PC-3 (cell line): ENCODE data around the gene TXNDC11. TPM values are rescaled to one million over a fixed set of nuclear protein-coding genes. Genes with fewer than 3 reads are reported as not detected.

Experiments used
- ATAC-seq: fragments of 200-7000 bp; cut with Tn5 transposase; 2 replicates; pipeline ENCODE4 v1.9.1; 2020; ENCODE audit warnings: mild to moderate bottlenecking, moderate library complexity
- BruUV-seq: library from RNA; stranded (reverse); fragments of 400-500 nt; replicated peaks from 2 replicates; lab custom pipeline; 2021; lab: Mats Ljungman, UMichigan
- CTCF ChIA-PET: fragments of 300-600 bp; sonication (Branson Sonifier 250); formaldehyde crosslinking; loops from one replicate; lab custom pipeline; 2022; ENCODE audit warnings: antibody characterized with exemption; lab: Charles Lee
- POLR2A ChIA-PET: fragments of 300-600 bp; sonication (Branson Sonifier 250); formaldehyde crosslinking; loops from one replicate; lab custom pipeline; 2022; ENCODE audit warnings: antibody characterized with exemption; ENCODE audit not compliant: unreplicated experiment; lab: Charles Lee
- DNase-seq: peaks from one replicate; pipeline ENCODE4 v3.0.0-alpha.2; 2015
- H2AFZ ChIP-seq: fragments of 300-600 bp; sonication (generic); 2 replicates; pipeline ENCODE4 v1.6.0; 2016; ENCODE audit warnings: antibody characterized with exemption, low read length
- H3F3A ChIP-seq: fragments of 300-600 bp; sonication (generic); one replicate; pipeline ENCODE4 v1.6.0; 2017; ENCODE audit warnings: antibody characterized with exemption, low read length, control low read depth, mild to moderate bottlenecking; ENCODE audit not compliant: unreplicated experiment
- H3K27ac ChIP-seq: fragments of 300-600 bp; sonication (generic); 2 replicates; pipeline ENCODE4 v1.5.1; 2016; ENCODE audit warnings: mild to moderate bottlenecking, low read length
- H3K27me3 ChIP-seq: fragments of 300-600 bp; sonication (generic); 2 replicates; pipeline ENCODE4 v1.6.1; 2016; ENCODE audit warnings: low read length, mixed read lengths
- H3K36me3 ChIP-seq: fragments of 300-600 bp; sonication (generic); 2 replicates; pipeline ENCODE4 v1.6.1; 2016; ENCODE audit warnings: low read depth, mixed run types, low read length, mixed read lengths
- H3K4me1 ChIP-seq: fragments of 300-600 bp; sonication (generic); 2 replicates; pipeline ENCODE4 v1.5.1; 2016; ENCODE audit warnings: low read length; ENCODE audit not compliant: insufficient read depth
- H3K4me2 ChIP-seq: fragments of 300-600 bp; sonication (generic); 2 replicates; pipeline ENCODE4 v1.6.0; 2016; ENCODE audit warnings: low read length
- H3K4me3 ChIP-seq: fragments of 300-600 bp; sonication (generic); 2 replicates; pipeline ENCODE4 v1.5.1; 2016; ENCODE audit warnings: mild to moderate bottlenecking, low read length, mixed read lengths
- H3K79me2 ChIP-seq: fragments of 300-600 bp; sonication (generic); 2 replicates; pipeline ENCODE4 v1.6.1; 2017; ENCODE audit warnings: low read length, mixed read lengths
- H3K9ac ChIP-seq: fragments of 300-600 bp; sonication (generic); 2 replicates; pipeline ENCODE4 v1.6.0; 2016; ENCODE audit warnings: mild to moderate bottlenecking, low read length
- H3K9me2 ChIP-seq: fragments of 300-600 bp; sonication (generic); replicated peaks from 2 replicates; pipeline ENCODE4 v1.6.1; 2016; ENCODE audit warnings: mixed run types, low read length, mixed read lengths
- H3K9me3 ChIP-seq: fragments of 300-600 bp; sonication (generic); 2 replicates; pipeline ENCODE4 v1.6.1; 2016; ENCODE audit warnings: low read length, mixed read lengths
- H4K20me1 ChIP-seq: fragments of 300-600 bp; sonication (generic); 2 replicates; pipeline ENCODE4 v1.6.1; 2016; ENCODE audit warnings: low read length, mixed read lengths
- EZH2 ChIP-seq: fragments of 300-600 bp; sonication (generic); IDR thresholded peaks from one replicate; pipeline ENCODE4 v1.6.1; 2017; ENCODE audit warnings: antibody characterized with exemption, mild to moderate bottlenecking, low read length; ENCODE audit not compliant: unreplicated experiment
- EZH2phosphoT487 ChIP-seq: fragments of 300-600 bp; sonication (generic); IDR thresholded peaks from 2 replicates; pipeline ENCODE4 v1.6.1; 2018; ENCODE audit warnings: mild to moderate bottlenecking, antibody characterized with exemption, low read length, borderline replicate concordance
- intact Hi-C: fragments of 100-400 bp; cut with micrococcal nuclease; formaldehyde crosslinking; loops from 2 replicates; pipeline ENCODE4 v1.9.0; 2023
- total RNA-seq: library from RNA; depleted of rRNA; stranded (reverse); fragments of >200 nt; gene quantifications from 2 replicates; pipeline ENCODE4 v1.2.3, GENCODE V29; 2014
- TF ChIP-seq, protein P1 (sequence below): fragments of 300-600 bp; sonication (generic); conservative IDR thresholded peaks from 2 replicates; pipeline ENCODE4 v1.5.1; 2017; ENCODE audit warnings: antibody characterized with exemption, low read depth, mild to moderate bottlenecking, low read length

TXNDC11 gene
- total RNA-seq, 1 experiment from 2014 or later = 20.2 TPM

DNA sequence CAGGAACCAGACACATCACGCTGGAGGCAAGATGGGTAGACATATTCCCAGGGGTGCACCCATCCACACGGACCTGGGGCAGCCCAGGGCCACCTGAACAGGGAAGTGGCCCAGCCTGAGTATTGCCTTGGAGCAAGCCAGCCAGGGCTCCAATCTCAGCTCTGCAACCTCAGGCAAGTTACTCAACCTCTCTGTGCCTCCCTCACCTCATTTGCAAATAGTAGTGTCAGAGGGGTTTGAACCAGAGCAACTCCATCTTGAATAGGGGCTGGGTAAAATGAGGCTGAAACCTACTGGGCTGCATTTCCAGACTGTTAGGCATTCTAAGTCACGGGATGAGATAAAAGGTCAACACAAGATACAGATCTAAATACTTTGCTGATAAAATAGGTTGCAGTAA, 109.5 kb downstream of the TXNDC11 start:
- no peak overlapping the region for H3K9ac ChIP-seq
- BruUV-seq = no TSS peak
- no peaks in the 10 kb centered on the region for H3F3A ChIP-seq
- H3K9me3 ChIP-seq = no peaks in the 10 kb centered on the region
- H3K36me3 ChIP-seq = no peaks in the 10 kb centered on the region
- no peak for ATAC-seq
- H3K27ac ChIP-seq = no peak overlapping the region
- H3K4me2 ChIP-seq = no peak overlapping the region
- ChIA-PET POLR2A (no interaction called here), CTCF (no interaction called here)
- no peak for DNase-seq
- no peaks in the 10 kb centered on the region for H3K79me2 ChIP-seq
- H4K20me1 ChIP-seq = no peaks in the 10 kb centered on the region
- no peak overlapping the region for H2AFZ ChIP-seq
- no peak overlapping the region for H3K4me3 ChIP-seq
- TF ChIP-seq, protein P1, sequence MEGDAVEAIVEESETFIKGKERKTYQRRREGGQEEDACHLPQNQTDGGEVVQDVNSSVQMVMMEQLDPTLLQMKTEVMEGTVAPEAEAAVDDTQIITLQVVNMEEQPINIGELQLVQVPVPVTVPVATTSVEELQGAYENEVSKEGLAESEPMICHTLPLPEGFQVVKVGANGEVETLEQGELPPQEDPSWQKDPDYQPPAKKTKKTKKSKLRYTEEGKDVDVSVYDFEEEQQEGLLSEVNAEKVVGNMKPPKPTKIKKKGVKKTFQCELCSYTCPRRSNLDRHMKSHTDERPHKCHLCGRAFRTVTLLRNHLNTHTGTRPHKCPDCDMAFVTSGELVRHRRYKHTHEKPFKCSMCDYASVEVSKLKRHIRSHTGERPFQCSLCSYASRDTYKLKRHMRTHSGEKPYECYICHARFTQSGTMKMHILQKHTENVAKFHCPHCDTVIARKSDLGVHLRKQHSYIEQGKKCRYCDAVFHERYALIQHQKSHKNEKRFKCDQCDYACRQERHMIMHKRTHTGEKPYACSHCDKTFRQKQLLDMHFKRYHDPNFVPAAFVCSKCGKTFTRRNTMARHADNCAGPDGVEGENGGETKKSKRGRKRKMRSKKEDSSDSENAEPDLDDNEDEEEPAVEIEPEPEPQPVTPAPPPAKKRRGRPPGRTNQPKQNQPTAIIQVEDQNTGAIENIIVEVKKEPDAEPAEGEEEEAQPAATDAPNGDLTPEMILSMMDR = no peak
- no peak for TF ChIP-seq EZH2phosphoT487
- no peak for TF ChIP-seq EZH2
- intact Hi-C loops = no loop called here
- no peaks in the 10 kb centered on the region for H3K27me3 ChIP-seq
- peaks cover 4% of the 10 kb centered on the region; the same call in 1 of the 2 replicates for H3K4me1 ChIP-seq
- no peaks in the 10 kb centered on the region for H3K9me2 ChIP-seq

DNA sequence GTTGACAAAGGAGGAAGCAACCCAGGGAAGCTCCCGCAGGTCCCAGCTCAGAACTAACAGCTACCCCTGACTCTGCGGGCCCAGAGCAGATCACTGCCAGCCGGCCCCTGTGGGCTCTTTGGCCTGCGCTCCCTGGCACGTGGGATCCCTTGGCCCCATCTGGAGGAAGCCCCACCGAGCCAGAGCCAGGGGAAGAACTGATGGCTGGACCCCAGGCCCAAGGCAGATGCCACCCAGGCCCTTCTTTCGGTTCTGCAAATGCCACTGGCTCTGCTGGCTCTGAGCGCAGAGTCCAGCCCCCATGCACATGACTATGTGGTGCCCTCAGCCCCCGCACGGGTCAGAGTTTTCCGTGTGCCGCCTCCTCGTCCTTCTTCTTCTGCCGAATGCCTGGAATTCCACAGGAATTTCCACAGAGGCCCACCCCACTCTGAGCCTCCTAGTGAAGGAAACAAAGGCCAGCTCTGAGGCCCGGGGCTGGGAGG, 110.2 kb downstream of the TXNDC11 start:
- no peaks in the 10 kb centered on the region for H3F3A ChIP-seq
- ChIA-PET CTCF (no interaction called here), POLR2A (no interaction called here)
- peaks cover 8% of the 10 kb centered on the region for H3K4me1 ChIP-seq
- H3K9me2 ChIP-seq = no peaks in the 10 kb centered on the region
- no peak overlapping the region for H3K9ac ChIP-seq
- no peaks in the 10 kb centered on the region for H3K9me3 ChIP-seq
- H4K20me1 ChIP-seq = no peaks in the 10 kb centered on the region
- no peak for ATAC-seq
- H3K4me3 ChIP-seq = no peak overlapping the region
- no peak overlapping the region for H3K27ac ChIP-seq
- no peak overlapping the region for H2AFZ ChIP-seq
- no TSS peak for BruUV-seq
- TF ChIP-seq EZH2 (no peak), EZH2phosphoT487 (no peak)
- no peak overlapping the region for H3K4me2 ChIP-seq
- H3K79me2 ChIP-seq = no peaks in the 10 kb centered on the region
- no peaks in the 10 kb centered on the region for H3K36me3 ChIP-seq
- no peaks in the 10 kb centered on the region for H3K27me3 ChIP-seq
- intact Hi-C loops = no loop called here
- DNase-seq = no peak

DNA sequence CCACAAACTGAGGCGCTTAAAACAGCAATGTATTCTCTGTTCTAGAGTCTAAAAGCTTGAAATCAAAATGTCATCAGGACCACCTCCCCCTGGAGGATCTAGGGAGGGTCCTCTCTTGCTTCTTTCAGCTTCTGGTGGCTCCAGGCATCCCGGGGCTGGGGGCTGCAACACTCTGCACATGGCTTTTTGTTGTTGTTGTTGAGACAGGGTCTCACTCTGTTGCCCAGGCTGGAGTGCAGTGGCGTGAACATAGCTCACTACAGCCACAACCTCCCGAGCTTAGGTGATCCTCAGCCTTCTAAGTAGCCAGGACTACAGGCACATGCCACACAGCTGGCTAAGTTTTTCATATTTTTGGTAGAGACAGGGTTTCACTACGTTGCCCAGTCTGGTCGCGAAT, 111.4 kb downstream of the TXNDC11 start:
- H3K27ac ChIP-seq = no peak overlapping the region
- intact Hi-C loops = no loop called here

More for the DNA sequence above, 111.4 kb downstream of the TXNDC11 start:
- H3K9ac ChIP-seq = no peak overlapping the region
- ChIA-PET POLR2A (no interaction called here), CTCF (no interaction called here)
- BruUV-seq = no TSS peak
- no peak overlapping the region for H3K4me2 ChIP-seq
- peaks cover 14% of the 10 kb centered on the region for H3K4me1 ChIP-seq
- H4K20me1 ChIP-seq = no peaks in the 10 kb centered on the region
- ATAC-seq (no peak), DNase-seq (no peak)
- no peaks in the 10 kb centered on the region for H3K36me3 ChIP-seq
- no peak overlapping the region for H3K4me3 ChIP-seq
- H3F3A ChIP-seq = no peaks in the 10 kb centered on the region
- H3K79me2 ChIP-seq = no peaks in the 10 kb centered on the region
- no peak overlapping the region for H2AFZ ChIP-seq
- TF ChIP-seq EZH2phosphoT487 (no peak), EZH2 (no peak)
- TF ChIP-seq, protein P1 = no peak
- no peaks in the 10 kb centered on the region for H3K9me2 ChIP-seq
- no peaks in the 10 kb centered on the region for H3K9me3 ChIP-seq
- no peaks in the 10 kb centered on the region for H3K27me3 ChIP-seq
